ENCODE results near the gene IL1RAPL2. TPM values are rescaled to one million over a fixed set of nuclear protein-coding genes. Genes with fewer than 3 reads are reported as not detected.

Gene IL1RAPL2
- total RNA-seq, 6 experiments from 2014 or later, result 0.13 to 0.70 (median 0.29) TPM; not detected in 1

DNA sequence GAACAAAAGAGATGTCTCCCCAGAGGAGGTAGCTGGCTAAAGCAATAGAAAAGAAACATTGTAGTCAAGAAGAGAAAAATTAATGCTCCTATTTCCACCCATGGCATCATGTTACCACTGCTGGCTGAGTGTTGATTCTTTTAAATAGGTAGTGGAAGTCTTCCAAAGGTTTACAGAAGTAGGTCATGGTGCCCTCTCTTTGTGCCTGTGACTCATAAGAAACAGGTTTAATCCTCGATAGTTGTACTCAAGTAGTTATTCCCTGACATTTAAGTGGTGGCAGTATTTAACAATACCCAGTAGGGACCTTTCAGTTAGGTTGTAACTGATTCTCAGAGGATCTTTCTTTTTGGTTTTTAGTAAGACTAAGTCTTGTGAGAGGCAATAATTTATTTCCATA is 406.7 kb downstream of the IL1RAPL2 start:
- H3K4me1 ChIP-seq, result no peaks in the 10 kb centered on the region
- TF ChIP-seq, protein P1, sequence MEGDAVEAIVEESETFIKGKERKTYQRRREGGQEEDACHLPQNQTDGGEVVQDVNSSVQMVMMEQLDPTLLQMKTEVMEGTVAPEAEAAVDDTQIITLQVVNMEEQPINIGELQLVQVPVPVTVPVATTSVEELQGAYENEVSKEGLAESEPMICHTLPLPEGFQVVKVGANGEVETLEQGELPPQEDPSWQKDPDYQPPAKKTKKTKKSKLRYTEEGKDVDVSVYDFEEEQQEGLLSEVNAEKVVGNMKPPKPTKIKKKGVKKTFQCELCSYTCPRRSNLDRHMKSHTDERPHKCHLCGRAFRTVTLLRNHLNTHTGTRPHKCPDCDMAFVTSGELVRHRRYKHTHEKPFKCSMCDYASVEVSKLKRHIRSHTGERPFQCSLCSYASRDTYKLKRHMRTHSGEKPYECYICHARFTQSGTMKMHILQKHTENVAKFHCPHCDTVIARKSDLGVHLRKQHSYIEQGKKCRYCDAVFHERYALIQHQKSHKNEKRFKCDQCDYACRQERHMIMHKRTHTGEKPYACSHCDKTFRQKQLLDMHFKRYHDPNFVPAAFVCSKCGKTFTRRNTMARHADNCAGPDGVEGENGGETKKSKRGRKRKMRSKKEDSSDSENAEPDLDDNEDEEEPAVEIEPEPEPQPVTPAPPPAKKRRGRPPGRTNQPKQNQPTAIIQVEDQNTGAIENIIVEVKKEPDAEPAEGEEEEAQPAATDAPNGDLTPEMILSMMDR (IDR thresholded peaks at IDR 0.05), result no peak
- TF ChIP-seq POLR2A (IDR thresholded peaks at IDR 0.05), result no peak
- H3K27me3 ChIP-seq, result no peaks in the 10 kb centered on the region
- H3K4me3 ChIP-seq, result no peak overlapping the region
- intact Hi-C loops (cut with DNase I), result no loop called here
- no peaks in the 10 kb centered on the region for H3K9me3 ChIP-seq
- DNase-seq, result no peak
- ATAC-seq, result no peak
- no peak overlapping the region for H3K27ac ChIP-seq
- 64% methylated on average over 1 of the region's 1 CpG for WGBS (ENCODE audit: insufficient coverage, low coverage, low lambda C conversion rate, missing lambda C conversion rate)
- H3K36me3 ChIP-seq, result no peaks in the 10 kb centered on the region

GRCh38 chrX:104987063-104987462 is 421.1 kb downstream of the IL1RAPL2 start:
- Histone ChIP-seq H3K36me3 (no peaks in the 10 kb centered on the region), H3K4me3 (no peak overlapping the region), H3K27me3 (no peaks in the 10 kb centered on the region), H3K9me3 (no peaks in the 10 kb centered on the region), H3K27ac (no peak overlapping the region), H3K4me1 (no peaks in the 10 kb centered on the region)
- TF ChIP-seq, protein P1 (IDR thresholded peaks at IDR 0.05), result no peak
- no peak for TF ChIP-seq POLR2A (IDR thresholded peaks at IDR 0.05)
- ATAC-seq, result no peak
- no peak for DNase-seq
- intact Hi-C loops (cut with DNase I), result no loop called here

DNA sequence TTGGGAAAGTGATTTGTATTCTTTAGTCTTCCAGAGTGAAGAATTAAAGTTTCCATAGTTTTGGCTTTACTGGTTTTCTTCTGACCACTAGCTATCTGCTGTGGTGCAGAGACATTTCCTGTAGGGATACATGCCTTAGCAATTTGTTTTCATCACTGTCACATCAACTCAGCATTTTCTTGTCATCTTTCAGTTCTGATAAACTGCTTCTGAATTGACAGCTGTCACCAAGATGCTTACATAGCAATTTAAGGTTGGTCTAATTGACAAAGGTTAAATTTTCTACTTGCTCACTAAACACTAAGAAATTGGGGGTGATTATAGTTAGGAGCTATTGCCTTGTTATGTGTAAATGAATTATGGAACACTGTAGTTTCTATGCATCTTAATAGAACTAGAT is 422.0 kb downstream of the IL1RAPL2 start:
- intact Hi-C loops (cut with DNase I), result no loop called here
- H3K36me3 ChIP-seq, result no peaks in the 10 kb centered on the region
- ATAC-seq (no peak), DNase-seq (no peak)
- H3K27me3 ChIP-seq, result peaks cover 0 to 2% of the 10 kb centered on the region in 2 donors
- H3K27ac ChIP-seq, result no peak overlapping the region
- no peak overlapping the region for H3K4me3 ChIP-seq
- H3K4me1 ChIP-seq, result no peaks in the 10 kb centered on the region
- no peak for TF ChIP-seq POLR2A (IDR thresholded peaks at IDR 0.05)
- TF ChIP-seq, protein P1 (IDR thresholded peaks at IDR 0.05), result no peak
- H3K9me3 ChIP-seq, result no peaks in the 10 kb centered on the region

DNA sequence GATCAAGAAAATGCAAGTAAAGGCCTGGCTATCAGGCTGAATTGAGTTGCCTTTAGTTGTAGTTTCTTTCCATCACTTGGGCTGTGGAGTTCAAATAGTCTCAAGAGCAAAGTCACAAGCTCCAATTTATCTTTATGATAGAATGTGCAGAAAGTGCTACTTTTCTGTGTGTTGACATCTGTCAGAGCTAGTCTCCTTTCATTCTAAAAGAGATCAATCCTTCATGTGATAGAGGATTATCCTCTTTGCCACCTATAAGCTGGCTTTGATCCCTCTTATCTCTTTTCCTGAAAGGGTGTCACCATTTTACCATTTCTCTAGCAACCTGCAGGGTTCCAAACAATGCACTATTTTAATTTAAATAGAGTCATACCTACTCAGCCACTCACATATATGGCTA is 429.5 kb downstream of the IL1RAPL2 start:
- ATAC-seq (no peak), DNase-seq (no peak)
- Histone ChIP-seq H3K27ac (no peak overlapping the region), H3K9me3 (no peaks in the 10 kb centered on the region), H3K27me3 (peaks cover 0 to 2% of the 10 kb centered on the region in 2 donors), H3K36me3 (no peaks in the 10 kb centered on the region), H3K4me3 (no peak overlapping the region), H3K4me1 (no peaks in the 10 kb centered on the region)
- TF ChIP-seq, protein P1 (IDR thresholded peaks at IDR 0.05), result no peak
- TF ChIP-seq POLR2A (IDR thresholded peaks at IDR 0.05), result no peak
- intact Hi-C loops (cut with DNase I), result no loop called here

DNA sequence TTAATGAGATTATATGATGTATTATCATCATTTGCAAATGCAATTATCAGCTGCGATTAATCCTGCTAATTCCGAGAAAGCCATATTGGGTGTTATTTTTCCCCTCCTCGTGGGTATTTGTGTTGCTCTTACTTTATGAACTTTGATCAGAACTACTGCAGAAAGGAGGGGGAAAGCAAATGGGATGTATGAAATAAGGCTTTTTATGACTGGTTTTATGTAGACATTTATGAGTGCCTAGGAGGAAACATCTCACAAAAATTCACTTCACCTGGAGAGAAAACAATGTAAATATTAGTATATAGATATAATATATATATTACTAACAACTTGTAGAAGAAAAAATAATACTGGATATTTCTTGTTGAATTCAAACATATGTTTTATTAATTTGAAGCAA is 440.1 kb downstream of the IL1RAPL2 start:
- no peak overlapping the region for H3K4me3 ChIP-seq
- H3K36me3 ChIP-seq, result no peaks in the 10 kb centered on the region
- TF ChIP-seq, protein P1 (IDR thresholded peaks at IDR 0.05), result no peak
- TF ChIP-seq POLR2A (IDR thresholded peaks at IDR 0.05), result no peak
- intact Hi-C loops (cut with DNase I), result no loop called here
- H3K27ac ChIP-seq, result no peak overlapping the region
- no peaks in the 10 kb centered on the region for H3K4me1 ChIP-seq
- 75% methylated on average over 2 of the region's 3 CpGs for WGBS (ENCODE audit: insufficient coverage, low coverage, low lambda C conversion rate, missing lambda C conversion rate)
- DNase-seq (no peak), ATAC-seq (no peak)
- H3K9me3 ChIP-seq, result no peaks in the 10 kb centered on the region
- no peaks in the 10 kb centered on the region for H3K27me3 ChIP-seq

All from right lobe of liver (tissue), 6 donors.